Stimulated activated CD8-positive, alpha-beta memory T cell treated with anti-CD3 and anti-CD28 coated beads, Interleukin-4, amount 100 ng/mL, for 4 hours (primary cell): Measurements from ENCODE around the gene RAD51B.
"Not testable (repeated sequence)": the region's sequence is repeated elsewhere in the genome, so short reads cannot be mapped to it uniquely, and the experiment has no call there.

Experiments used
- DNase-seq, 2 donors: peaks; one replicate each; pipeline ENCODE4 v3.0.0-alpha.2; 2020; ENCODE audit warnings: low read depth in 2 of 2, low spot score in 1 of 2

The RAD51B gene

DNA sequence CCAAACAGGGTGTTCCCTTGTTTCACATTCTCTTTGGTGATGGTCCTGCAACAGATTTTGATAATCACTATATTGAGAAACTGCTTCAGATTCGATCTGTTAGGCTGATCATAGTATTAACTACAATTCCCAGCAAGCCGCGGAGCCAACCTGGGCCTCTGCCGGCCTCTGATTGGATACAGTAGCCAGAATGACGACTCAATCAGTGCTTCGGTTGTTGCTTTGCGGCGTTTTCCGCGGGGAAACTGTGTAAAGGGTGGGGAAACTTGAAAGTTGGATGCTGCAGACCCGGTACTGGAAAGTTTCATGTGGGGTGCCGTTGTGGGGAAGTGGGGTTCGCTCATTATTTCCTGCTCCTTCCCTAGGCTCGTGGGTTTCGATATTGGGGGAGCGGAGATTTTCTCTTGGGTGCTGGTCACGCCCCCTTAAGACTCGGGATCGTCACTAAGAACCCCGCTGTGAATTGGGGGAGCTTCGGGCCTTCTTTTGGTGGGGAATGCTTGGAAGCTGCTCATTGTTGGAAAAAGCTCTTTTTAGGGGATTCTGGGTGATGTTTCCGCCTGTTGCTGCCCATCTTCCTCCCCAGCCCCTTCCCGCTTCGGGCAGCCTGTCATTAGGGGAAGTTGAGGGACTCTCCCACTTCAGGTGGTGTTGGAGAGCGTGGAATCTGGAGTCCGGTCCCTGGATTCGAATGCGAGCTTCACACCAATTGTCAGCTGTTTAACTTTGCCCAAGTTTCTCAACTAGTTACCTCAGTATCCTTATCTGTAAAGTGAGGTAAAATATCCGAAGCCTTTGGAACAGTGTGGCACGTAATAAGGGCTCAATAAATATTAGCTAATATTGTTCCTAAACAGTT, at the start of gene RAD51B:
TSS of gene RAD51B (plus strand) at position 217 of the 859 bp plus-strand sequence.
- peak; percentile 69 to 70 for DNase-seq

DNA sequence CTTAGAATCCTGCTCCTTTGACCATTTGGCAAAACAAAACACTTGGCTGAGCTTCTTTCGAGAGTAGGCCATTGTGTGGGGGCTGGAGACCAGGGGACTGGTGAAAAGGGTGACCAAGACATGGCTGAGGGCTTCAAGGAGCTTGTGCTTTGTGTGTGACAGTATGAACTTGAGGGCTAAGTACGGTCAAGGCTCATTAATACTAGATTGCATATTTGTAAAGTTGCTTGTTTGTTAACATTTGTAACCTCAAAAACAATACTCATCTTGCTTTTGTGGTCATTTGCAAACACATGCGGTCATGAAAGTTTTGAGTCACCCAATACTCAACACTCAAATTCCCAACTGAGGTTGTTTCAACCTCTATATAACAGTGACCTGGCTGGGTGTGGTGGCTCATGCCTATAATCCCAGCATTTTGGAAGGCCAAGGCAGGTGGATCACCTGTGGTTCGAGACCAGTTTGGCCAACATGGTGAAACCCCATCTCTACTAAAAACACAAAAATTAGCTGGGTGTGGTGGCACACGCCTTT, 45.7 kb upstream of the RAD51B start:
- no peak for DNase-seq

DNA sequence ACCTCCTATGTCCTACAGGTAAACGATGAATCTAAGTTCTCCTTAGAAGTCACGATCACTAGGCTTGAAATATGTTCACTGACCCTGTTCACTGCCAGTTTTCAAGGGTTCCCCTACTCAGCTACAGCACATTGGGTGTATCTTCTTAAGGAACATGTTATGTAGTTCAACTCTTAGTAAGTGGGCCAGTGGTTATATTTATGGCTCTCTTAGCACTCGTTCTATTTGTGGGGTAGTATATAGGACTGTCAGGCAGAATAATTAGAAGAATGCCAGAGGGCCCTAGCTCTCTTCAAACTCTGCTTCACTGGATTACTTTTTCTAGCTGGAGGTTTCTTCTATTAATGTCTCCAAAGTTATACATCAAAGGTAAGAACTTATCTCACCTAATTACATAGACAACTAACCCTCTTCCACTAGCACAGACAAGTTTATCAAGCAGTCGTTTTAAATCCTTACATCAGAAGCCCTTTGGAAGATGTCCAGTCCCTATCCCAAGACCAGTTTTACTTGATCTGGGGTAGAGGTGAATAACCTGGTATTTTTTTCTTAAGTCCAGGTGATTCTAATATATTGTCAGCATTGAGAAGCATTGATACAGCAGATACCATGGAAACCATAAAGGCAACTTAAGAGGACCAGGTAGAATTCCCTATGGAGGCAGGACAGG, 42.8 kb upstream of the RAD51B start:
- no peak for DNase-seq

DNA sequence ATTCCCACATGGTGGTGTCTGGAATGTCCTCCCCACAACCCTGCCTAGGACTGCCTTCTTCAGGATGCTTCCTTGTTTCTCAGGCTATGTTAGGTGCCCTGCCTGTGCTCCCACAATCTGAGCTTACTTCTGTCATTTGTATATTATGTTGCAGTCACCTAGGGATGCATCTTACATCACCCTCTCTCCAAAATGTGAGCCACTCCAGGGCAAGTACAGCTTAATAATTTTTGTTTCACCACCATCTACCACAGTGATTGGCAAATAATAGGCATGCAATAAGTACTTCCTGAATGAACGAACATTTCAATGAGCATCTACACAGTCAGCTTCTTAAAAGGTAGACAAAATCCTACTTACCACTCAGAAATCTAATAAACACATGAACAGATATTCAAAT, 40.8 kb upstream of the RAD51B start:
- DNase-seq: no peak

DNA sequence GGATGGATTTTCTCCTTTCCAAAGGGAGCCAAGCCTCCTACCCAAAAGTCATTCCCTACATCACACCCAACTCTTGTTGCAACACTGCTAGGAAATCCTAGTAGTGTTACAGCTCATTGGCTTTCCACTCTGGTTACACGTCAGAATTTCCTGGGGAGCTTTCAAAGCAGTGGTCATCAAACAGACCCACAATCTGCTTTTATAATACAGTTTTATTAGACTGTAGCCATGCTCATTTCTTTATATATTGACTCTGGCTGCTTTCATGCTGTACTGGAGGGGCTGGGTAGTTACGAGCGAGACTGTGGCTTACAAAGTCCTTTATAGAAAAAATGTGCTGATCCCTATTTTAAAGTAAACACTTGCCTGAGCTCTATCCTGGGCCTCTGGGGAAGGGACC, 37.5 kb upstream of the RAD51B start:
- DNase-seq: no peak

DNA sequence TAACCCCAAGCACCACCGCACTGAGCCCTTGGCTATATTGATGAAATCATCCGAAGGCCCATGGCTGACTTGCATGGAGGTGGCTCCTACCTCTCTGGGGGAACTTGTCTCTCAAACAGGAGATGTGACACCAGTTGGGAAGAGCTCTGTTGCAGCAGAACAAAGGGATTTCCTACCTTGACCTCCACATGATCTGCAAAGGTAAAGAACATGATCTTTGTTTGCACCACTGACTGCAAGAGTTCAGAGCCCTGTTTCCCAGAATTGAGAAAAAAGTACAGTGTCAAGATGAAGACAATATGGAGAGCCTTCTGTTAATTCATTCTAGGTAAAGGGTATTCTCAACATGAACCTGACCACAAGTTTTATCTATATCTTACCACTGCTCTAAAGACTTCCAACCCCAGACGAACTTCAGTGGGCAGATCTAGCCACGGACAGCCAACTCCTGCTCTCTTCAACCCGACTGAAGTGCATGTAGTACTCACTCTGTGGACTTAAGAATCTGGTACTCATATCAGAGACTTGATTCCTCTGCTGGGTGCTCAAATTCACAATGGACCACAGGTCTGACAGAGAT, 35.2 kb upstream of the RAD51B start:
- DNase-seq: no peak

DNA sequence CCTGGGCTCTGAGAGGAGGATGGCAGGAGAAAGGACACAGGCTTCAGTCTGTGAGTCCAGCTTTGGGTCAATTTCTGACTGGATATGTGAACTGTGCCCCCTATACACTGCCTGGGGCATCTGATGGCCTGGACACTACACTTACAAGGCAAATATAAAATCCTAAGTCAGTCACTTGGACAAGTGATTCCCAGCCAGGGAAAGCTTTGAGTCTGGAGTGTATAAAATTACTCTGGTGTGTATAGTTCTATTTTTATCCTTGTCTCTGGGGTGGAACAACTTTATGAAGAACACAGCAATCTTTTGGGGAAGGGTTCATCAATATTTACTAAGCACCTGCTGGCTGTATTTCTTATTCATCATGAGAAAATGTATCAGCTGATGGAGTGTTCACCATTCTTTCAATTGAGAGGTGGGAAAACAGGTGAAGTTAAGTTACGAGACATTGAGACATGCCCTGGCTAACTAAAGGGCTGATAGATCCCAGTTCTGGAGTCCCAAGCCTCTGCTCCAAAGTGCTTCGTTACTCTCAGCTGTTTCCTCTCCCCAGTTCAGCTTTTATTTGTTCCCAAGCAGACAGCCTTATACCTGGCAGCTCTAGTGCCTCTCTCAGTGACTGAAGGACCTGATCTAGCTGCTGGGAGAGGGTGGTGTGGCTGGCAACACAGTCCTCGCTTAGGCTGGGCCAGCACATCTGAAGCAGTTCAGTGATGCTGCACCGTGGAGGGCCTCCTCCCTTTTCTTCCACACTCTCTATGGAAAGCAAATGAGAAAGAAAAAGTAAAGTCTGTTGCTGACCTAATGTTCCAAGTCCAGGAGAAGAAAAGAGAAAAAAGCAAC, 34.1 kb upstream of the RAD51B start:
- no peak for DNase-seq

DNA sequence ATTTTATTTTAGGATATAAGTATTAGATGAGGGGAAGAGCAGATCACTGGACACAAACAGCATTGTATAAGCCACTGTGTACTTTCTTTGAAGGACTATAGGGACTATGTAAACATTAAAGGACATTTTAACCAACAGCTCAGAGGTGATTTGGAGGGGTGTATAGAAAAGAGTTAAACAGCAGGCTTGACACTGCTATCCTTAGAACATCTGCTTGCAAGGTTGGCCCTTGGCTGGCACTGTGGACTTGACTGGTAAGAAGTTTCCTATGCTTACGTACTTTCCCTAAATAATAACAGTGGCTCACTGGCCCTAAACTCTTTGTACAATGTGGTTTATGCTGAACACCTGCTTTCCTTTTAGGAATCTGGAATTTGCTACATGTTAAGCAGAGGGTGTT, 31.9 kb upstream of the RAD51B start:
- no peak for DNase-seq

DNA sequence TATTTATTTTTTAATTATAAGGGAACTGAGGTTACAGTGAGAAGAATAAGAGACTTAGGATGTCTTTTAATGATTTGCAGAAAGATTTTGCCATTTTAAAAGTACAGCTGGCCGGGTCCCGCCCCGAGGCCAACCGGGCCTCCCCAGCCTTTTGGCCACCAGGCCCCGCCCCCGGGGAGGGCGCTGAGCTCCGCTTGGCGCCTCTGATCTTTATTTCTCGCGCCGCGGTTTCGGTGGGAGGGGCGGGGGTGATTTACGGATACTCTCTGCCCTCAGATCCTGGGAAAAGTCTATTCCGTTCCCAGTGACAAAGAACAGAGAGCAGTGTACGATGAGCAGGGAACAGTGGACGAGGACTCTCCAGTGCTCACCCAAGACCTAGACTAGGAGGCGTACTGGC, 20.8 kb upstream of the RAD51B start:
- DNase-seq: no peak

DNA sequence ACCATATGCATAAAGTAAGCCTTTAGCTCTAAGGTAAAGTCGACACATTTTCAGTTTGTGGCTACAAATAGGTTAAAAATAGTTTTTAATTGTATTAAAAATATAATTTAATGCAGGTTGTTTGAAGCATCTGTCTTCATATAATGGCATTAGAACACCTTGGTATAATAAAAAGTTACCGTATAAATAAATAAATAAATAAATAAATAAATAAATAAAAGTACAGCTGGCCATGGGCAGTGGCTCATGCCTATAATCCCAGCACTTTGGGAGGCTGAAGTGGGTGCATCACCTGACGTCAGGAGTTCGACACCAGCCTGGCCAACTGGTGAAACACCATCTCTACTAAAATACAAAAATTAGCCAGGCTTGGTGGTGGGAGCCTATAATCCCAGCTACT, 18.8 kb upstream of the RAD51B start:
- DNase-seq: no peak

DNA sequence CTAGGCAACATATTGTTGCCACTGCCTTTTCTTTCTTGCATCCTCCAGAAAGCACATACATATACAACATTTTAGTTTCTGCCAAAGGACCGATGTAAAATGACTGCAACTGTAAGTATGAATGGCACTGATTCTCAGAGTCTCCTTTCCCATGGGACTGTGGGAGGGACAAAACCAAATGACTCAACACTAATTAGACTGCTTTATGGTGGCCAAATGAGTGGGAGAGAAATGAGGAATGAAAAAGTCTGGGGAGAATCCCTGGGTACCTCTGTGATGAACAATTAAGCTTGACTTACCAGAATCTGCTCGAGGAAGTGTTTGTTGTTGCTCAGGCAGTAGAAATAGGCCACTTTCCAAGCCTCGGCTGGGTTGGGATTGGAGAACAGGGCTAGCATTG, 13.3 kb upstream of the RAD51B start:
- DNase-seq: no peak

DNA sequence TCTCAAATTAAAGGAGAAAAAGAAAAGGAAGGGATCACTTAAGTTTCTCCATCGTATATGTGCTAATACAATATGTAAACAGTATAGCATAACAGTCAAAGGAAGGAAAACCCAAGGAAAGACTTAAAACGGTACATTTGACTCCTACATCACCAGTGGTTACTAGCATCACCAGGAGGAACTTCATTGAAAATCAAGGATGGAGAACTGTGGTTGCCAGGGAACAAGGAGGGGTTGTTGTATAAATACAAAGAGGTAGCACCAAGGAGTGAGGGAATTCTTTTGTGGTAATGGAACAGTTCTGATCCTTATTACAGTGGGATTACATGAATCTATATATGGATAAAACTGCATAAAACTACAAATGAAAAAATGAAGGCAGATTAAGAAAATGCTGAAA, 4.8 kb upstream of the RAD51B start:
- DNase-seq: no peak

DNA sequence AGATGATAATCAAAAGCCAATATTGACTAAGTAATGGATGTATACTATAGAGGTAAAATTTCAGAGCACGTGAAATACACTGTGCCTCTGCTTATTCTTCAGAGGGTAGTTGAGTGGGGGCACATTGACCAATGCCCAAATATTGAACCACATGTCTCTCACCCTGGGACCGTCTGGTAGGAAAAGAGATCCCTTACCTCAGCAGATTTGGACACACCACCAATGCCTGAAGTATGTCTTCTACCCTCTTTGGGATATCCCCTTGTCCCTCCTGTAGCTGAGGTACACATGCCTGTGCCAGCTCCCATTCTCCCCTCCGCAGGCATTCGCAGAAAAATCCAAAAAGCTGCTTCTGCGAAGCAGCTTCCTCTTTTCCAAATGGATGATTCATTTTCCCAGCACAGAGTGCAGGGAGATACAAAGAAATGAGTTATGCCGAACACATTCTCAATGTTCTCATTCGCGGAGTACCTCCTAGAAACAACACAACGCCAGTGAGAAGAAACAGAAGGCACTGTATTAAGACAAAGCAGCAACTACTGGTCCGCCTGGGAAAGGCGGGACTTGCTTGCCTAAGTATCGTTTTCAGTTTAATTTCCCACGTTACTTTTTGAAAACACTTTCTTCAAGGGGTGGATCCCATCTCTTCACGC, 3.9 kb upstream of the RAD51B start:
- no peak for DNase-seq

DNA sequence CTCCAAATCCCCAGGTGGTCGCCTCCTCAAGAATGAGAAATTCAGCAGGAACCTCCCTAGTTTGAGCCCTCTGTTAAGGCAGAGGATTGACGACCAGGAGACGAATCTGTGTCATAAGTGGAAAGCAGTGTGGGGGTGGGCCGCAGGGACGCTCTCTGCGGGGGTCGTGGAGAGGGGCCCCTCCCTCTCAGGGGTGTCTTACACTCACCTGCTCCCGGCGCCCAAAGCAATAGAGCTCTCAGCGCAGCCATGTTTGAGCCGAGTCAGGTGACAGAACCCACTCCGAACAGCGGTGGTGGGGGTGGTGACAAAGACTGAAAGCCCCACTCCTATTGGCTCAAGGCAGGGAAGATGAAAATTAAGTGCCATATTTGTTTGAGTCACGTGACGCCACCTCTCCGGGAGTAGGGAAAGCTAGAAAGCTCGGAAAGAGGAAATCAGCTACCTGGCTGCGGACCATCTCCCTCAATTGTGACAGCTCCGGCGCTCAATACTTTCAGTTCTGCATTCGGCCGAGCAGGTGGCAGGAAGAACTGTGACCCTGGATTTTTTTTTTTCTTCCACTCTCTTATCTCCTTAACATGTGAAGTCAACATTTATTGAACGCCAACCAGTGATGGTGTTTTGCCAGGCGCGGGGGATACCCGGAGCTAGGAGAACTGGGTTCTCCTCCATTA, 3.1 kb upstream of the RAD51B start, which contains the start of gene ZFYVE26:
TSS of gene ZFYVE26 (minus strand) at position 265 of the 677 bp plus-strand sequence. CDS start 627 bp downstream, outside the sequence.
- DNase-seq: peak; percentile 66 to 80

DNA sequence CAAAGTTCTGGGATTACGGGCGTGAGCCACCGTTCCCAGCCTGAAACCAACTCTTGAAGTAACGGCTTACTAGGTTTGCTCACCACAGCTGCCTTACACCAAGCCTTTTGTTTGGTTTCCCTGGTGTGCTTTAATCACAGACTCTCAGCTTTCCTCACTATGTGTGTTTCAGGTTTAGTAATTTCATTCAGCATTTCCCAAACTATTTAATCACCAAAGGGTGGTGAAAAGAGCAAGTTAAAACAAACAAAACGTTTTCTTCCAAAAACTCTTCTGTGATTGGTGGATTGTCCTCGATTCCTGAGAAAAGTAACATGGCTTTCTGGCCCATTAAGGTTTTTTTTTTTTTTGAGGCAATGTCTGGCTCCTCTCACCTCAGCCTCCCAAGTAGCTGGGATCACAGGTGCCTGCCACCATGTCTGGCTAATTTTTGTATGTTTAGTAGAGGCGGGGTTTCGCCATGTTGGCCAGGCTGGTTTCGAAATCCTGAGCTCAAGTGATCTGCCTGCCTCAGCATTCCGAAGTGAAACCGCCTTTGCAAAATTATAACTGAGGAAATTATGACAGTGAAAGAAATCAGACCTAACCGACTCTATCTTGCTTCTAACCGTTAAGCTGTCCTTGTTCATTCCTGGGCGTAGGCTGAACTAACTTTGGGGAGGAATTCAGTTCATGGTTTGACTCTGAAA, 1.7 kb upstream of the RAD51B start:
- DNase-seq: no peak

DNA sequence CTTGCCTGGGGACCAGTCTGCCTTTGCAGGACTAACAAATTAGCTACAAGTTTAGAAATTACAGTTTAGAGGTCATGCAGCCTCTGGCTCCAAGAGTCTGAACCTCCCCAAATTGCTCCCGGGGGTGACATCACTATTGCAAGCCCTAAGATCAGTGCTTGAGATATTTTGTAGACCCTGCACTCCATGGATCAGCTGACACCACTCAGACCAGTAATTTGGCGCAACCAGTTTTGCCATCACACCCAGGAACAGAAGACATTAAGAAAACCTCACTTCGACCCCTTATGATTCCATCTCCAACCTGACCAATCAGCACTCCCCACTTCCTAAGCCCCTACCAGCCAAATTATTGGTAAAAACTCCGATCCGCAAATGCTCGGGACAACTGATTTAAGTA, 1.1 kb upstream of the RAD51B start:
- not testable (repeated sequence) for DNase-seq

DNA sequence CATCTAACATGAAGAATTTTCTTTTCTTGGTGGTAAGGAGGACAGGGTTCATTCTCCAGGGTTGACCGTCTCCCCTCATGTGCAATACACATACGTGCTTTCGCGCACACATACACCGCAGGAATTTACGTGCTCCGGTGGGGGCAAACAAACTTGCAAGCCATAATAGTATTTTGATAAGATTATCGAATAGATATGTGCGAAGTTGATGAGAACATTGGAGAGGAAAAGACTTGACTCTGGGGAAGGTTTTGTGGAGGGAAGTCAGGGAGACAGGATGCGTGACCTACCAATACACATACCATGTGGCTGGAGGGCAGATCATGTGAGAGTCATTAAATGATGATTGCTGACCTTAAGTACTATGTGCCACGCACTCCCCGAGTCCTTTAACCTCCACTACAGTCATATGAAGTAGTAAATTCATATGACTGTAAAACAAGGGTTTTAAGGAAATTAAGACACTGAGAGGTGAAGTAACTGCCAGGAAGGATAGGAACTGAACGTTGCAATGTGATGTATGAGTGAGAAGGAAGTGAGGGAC, 921 bp downstream of the RAD51B start:
- no peak for DNase-seq

DNA sequence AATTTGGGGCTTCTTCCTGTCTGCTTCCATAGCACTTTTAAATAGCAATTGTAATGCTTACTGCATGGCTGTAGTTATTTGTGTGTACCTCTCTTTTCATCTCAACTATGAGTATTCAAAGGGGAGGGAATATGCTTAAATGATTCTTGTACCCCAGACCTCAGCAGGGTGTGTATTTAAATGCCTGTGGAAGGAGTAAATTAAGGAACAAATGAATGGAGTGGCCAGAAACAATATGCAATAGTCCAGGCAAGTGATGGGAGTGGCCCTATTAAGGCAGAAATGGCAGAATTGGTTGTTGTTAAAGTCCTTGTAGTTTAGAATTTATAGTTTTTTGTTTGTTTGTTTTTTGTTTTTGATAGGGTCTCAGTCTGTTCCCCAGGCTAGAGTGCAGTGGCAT, 1.5 kb downstream of the RAD51B start:
- DNase-seq: no peak

DNA sequence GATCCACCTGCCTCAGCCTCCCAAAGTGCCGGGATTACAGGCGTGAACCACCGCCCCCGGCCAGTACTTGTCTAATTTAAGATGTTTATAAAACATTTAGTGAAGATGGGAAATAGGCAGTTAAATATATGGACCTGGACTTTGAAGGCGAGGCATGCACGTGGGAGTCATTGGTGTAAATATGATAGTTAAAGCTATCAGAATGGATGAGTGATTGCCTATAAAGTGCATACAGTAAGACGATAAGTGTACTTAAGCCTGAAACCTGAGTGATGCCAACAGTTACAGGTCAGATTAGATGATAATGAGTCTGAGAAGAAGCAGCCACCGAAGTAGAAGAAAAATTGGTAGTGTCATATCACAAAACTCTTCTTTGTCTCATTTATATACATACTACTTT, 11.5 kb downstream of the RAD51B start:
- no peak for DNase-seq
